Measurements from ENCODE around the gene MED15. TPM values are rescaled to one million over a fixed set of nuclear protein-coding genes. Genes with fewer than 3 reads are reported as not detected.

Gene MED15
- total RNA-seq, 2 experiments from 2014 or later: 93.3 to 97.4 TPM

DNA sequence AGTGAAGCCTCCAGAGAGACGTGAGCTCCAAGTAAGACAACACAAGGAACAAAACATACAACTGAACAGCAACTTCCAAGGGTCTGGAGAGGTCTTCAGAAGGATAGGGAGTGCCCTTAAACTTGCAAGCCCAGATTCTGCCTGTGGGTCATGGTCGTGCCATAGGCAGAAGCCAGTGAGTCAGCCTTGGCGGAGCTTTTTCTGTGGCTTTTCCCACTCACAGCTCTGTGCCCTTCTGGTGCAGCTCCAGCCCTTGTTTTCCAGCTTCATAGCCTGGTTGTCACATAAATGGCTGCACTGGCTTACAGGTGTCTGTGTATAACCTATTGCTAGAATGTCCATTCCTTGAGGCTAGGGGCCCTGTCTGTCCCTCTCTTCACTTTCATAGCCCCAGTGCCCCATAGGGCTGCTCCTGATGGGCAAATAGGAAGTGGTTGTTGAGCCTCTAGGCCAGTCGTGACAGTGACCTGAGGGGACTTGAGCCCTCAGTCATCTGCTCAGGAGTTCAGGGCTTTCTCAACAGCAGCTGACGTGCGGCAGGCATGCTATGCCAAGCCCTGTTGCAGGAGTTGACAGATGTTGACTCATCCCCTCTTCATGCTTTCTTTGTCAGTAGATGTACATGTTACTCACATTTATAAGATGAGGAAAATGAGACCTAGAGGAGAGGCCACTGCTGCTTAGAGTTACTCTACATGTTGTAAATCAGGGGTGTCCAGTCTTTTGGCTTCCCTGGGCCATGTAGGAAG lies 7.4 kb downstream of the MED15 start:
- peak; percentile 29 for DNase-seq
- H3K4me3 Mint-ChIP-seq: no peak overlapping the region
- intact Hi-C loops (cut with micrococcal nuclease): no loop called here
- POLR2A ChIA-PET: interaction anchor here (0.7 kb wide), 1 partner anchor 35 kb away, joined by 3 read pairs; no protein-coding TSS in a partner anchor
- CTCF ChIA-PET: interaction anchor here (0.8 to 4.1 kb wide), 4 partner anchors 35 to 97 kb away, joined by 3 to 26 read pairs (median 4); no protein-coding TSS in a partner anchor
- H3K4me1 Mint-ChIP-seq (ENCODE audit: low read depth): peaks cover 78% of the 10 kb centered on the region
- H3K27ac Mint-ChIP-seq: no peak overlapping the region
- no peaks in the 10 kb centered on the region for H3K9me3 Mint-ChIP-seq
- no peaks in the 10 kb centered on the region for H3K27me3 Mint-ChIP-seq
- H3K36me3 Mint-ChIP-seq: peaks cover 24% of the 10 kb centered on the region

- Mint-ChIP-seq H3K4me3 (no peak overlapping the region), H3K27ac (no peak overlapping the region), H3K36me3 (peaks cover 28% of the 10 kb centered on the region)
Measured at GRCh38 chr22:20516399-20516798, 9.0 kb downstream of the MED15 start.

DNA sequence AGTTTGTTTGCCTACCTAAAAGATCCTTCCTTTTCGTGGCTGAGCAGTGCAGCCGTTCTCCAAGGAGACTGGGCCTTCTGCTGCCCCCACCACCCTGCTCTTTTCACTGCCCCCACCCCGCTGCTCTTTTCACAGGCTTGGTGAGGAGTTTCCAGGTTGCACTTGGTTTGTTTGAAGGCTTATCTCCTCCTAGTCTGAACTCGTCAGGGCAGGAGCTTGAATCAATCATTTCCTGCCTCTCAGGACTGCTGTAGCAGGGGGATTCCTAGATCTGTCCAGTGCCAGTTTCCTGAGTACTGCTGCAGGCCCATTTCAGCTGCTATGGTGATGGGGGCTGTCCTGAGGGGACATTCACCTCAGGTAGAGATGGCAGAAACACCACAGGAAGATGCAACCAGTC lies 10.0 kb downstream of the MED15 start:
- POLR2A ChIA-PET: interaction anchor here (2.1 kb wide), 1 partner anchor 9 kb away, joined by 11 read pairs; the partner anchor contains the start of gene MED15

More at GRCh38 chr22:20516399-20516798, 9.0 kb downstream of the MED15 start:
- no peak for DNase-seq
- POLR2A ChIA-PET: interaction anchor here (2.1 kb wide), 1 partner anchor 8 kb away, joined by 11 read pairs; the partner anchor contains the start of gene MED15
- intact Hi-C loops (cut with micrococcal nuclease): no loop called here
- no peaks in the 10 kb centered on the region for H3K27me3 Mint-ChIP-seq
- no peaks in the 10 kb centered on the region for H3K9me3 Mint-ChIP-seq
- CTCF ChIA-PET: interaction anchor here (2.1 kb wide), 1 partner anchor 48 kb away, joined by 10 read pairs; no protein-coding TSS in a partner anchor
- peaks cover 72% of the 10 kb centered on the region for H3K4me1 Mint-ChIP-seq (ENCODE audit: low read depth)

DNA sequence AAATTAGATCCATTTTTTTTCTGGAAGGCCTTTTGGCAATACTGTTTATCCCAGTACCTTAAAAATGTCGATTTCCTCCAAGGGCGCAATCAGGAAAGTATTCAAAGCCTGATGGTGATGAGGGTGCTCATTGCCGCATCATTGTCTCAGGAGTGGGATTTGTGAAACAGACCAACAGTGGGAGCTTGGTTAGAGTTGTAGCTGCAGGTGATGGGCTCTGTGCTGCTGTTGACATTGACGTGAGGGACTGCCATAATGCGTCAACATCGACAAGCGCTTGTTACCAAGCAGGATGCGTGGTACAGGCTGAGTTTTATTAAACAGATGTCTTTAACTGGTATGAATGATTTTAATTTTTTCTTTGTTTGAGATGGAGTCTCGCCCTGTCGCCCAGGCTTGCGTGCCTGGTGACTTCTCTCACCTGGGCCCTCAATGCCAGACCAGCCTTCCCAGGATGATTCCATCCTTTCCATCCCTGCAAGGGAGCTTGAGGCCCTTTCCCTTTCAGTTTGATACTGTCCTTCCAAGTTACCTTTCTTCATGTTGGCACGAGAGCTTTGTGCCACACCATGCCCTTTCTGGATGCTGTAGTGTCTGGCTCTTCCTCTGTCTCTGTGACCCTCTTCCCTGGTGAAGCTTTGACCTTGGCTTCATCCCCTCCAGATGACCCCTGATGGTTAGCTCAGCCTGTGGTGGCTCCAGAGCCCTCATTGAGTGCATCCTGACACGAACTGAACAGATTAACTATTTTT lies 10.6 kb downstream of the MED15 start:
- H3K36me3 Mint-ChIP-seq: peaks cover 34% of the 10 kb centered on the region
- H3K4me3 Mint-ChIP-seq: no peak overlapping the region
- H3K9me3 Mint-ChIP-seq: no peaks in the 10 kb centered on the region
- ChIA-PET CTCF (interaction anchor here (1.2 to 2.1 kb wide), 4 partner anchors 10 to 54 kb away, joined by 3 to 10 read pairs (median 4); partner anchors contain the start of gene MED15), POLR2A (interaction anchor here (2.1 kb wide), 1 partner anchor 10 kb away, joined by 11 read pairs; the partner anchor contains the start of gene MED15)
- no peaks in the 10 kb centered on the region for H3K27me3 Mint-ChIP-seq
- DNase-seq: no peak
- H3K27ac Mint-ChIP-seq: peak overlapping the region; percentile 68
- H3K4me1 Mint-ChIP-seq (ENCODE audit: low read depth): peaks cover 77% of the 10 kb centered on the region
- intact Hi-C loops (cut with micrococcal nuclease): no loop called here

More for the DNA sequence above, 10.0 kb downstream of the MED15 start:
- DNase-seq: peak; percentile 21
- intact Hi-C loops (cut with micrococcal nuclease): no loop called here
- Mint-ChIP-seq H3K27me3 (no peaks in the 10 kb centered on the region), H3K9me3 (no peaks in the 10 kb centered on the region), H3K4me3 (no peak overlapping the region), H3K36me3 (peaks cover 32% of the 10 kb centered on the region), H3K4me1 (ENCODE audit: low read depth) (peaks cover 71% of the 10 kb centered on the region), H3K27ac (peak overlapping the region; percentile 68)
- CTCF ChIA-PET: interaction anchor here (1.2 to 2.1 kb wide), 4 partner anchors 9 to 55 kb away, joined by 3 to 10 read pairs (median 4); partner anchors contain the start of gene MED15

DNA sequence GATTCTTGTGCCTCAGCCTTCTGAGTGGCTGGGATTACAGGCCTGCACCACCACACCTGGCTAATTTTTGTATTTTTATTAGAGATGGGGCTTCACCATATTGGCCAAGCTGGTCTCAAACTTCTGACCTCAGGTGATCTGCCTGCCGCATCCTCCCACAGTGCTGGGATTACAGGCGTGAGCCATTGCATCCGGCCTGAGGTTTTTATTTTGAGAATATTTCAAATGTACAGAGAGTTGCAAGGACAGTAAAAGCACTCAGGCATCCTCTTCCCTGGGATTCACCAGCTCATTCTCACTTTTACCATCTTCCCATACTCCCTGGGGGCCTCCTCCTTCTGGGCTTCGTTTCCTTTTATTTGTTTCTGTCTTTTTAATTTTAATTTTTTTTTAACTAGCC lies 12.1 kb downstream of the MED15 start:
- intact Hi-C loops (cut with micrococcal nuclease): no loop called here
- no peaks in the 10 kb centered on the region for H3K9me3 Mint-ChIP-seq
- no peak overlapping the region for H3K4me3 Mint-ChIP-seq
- H3K27ac Mint-ChIP-seq: peak overlapping the region; percentile 61
- ChIA-PET POLR2A (interaction anchor here (1.3 to 1.4 kb wide), 2 partner anchors 11 to 37 kb away, joined by 5 to 6 read pairs; partner anchors contain the start of gene MED15), CTCF (interaction anchor here (0.7 to 1.9 kb wide), 3 partner anchors 11 to 45 kb away, joined by 3 to 6 read pairs (median 3); no protein-coding TSS in a partner anchor)
- DNase-seq: no peak
- H3K4me1 Mint-ChIP-seq (ENCODE audit: low read depth): peaks cover 81% of the 10 kb centered on the region
- no peaks in the 10 kb centered on the region for H3K27me3 Mint-ChIP-seq
- H3K36me3 Mint-ChIP-seq: peaks cover 29% of the 10 kb centered on the region

GRCh38 chr22:20520093-20520511 lies 12.7 kb downstream of the MED15 start:
- H3K27me3 Mint-ChIP-seq: no peaks in the 10 kb centered on the region

GRCh38 chr22:20522134-20523004 lies 15.0 kb downstream of the MED15 start:
- Mint-ChIP-seq H3K4me1 (ENCODE audit: low read depth) (peaks cover 76% of the 10 kb centered on the region), H3K36me3 (peaks cover 34% of the 10 kb centered on the region), H3K27ac (no peak overlapping the region), H3K27me3 (no peaks in the 10 kb centered on the region), H3K9me3 (no peaks in the 10 kb centered on the region), H3K4me3 (no peak overlapping the region)
- intact Hi-C loops (cut with micrococcal nuclease): loop anchor here (1.0 to 2.0 kb wide), 2 partner anchors 14 to 29 kb away; no protein-coding TSS in a partner anchor
- ChIA-PET POLR2A (no interaction called here), CTCF (interaction anchor here (1.5 to 3.9 kb wide), 2 partner anchors 29 to 42 kb away, joined by 4 to 21 read pairs; no protein-coding TSS in a partner anchor)
- DNase-seq: no peak

More at GRCh38 chr22:20520093-20520511, 12.7 kb downstream of the MED15 start:
- ChIA-PET POLR2A (interaction anchor here (1.3 to 1.4 kb wide), 2 partner anchors 12 to 37 kb away, joined by 5 to 6 read pairs; partner anchors contain the start of gene MED15), CTCF (interaction anchor here (0.7 to 1.9 kb wide), 3 partner anchors 11 to 44 kb away, joined by 3 to 6 read pairs (median 3); no protein-coding TSS in a partner anchor)
- H3K27ac Mint-ChIP-seq: peak overlapping the region; percentile 61
- H3K9me3 Mint-ChIP-seq: no peaks in the 10 kb centered on the region
- no peak overlapping the region for H3K4me3 Mint-ChIP-seq
- peaks cover 79% of the 10 kb centered on the region for H3K4me1 Mint-ChIP-seq (ENCODE audit: low read depth)
- intact Hi-C loops (cut with micrococcal nuclease): no loop called here
- peaks cover 27% of the 10 kb centered on the region for H3K36me3 Mint-ChIP-seq
- peak; percentile 47 for DNase-seq

GRCh38 chr22:20523086-20523983 lies 15.9 kb downstream of the MED15 start:
- Mint-ChIP-seq H3K27ac (peak overlapping the region; percentile 75), H3K27me3 (no peaks in the 10 kb centered on the region), H3K36me3 (peaks cover 33% of the 10 kb centered on the region), H3K4me1 (ENCODE audit: low read depth) (peaks cover 73% of the 10 kb centered on the region), H3K9me3 (no peaks in the 10 kb centered on the region), H3K4me3 (no peak overlapping the region)
- ChIA-PET CTCF (interaction anchor here (1.0 to 3.9 kb wide), 5 partner anchors 9 to 48 kb away, joined by 4 to 21 read pairs (median 4); partner anchors contain the start of gene MED15), POLR2A (interaction anchor here (1.2 to 1.9 kb wide), 3 partner anchors 13 to 46 kb away, joined by 3 to 13 read pairs (median 3); partner anchors contain the start of gene MED15)
- intact Hi-C loops (cut with micrococcal nuclease): loop anchor here (1.0 to 2.0 kb wide), 2 partner anchors 15 to 28 kb away; no protein-coding TSS in a partner anchor
- peak; percentile 57 for DNase-seq

GRCh38 chr22:20524004-20524481 lies 16.6 kb downstream of the MED15 start:
- peaks cover 33% of the 10 kb centered on the region for H3K36me3 Mint-ChIP-seq
- H3K4me1 Mint-ChIP-seq (ENCODE audit: low read depth): peaks cover 74% of the 10 kb centered on the region
- intact Hi-C loops (cut with micrococcal nuclease): no loop called here
- ChIA-PET POLR2A (interaction anchor here (1.2 to 1.9 kb wide), 3 partner anchors 14 to 46 kb away, joined by 3 to 13 read pairs (median 3); partner anchors contain the start of gene MED15), CTCF (interaction anchor here (1.0 to 3.9 kb wide), 5 partner anchors 8 to 47 kb away, joined by 4 to 21 read pairs (median 4); partner anchors contain the start of gene MED15)
- H3K27me3 Mint-ChIP-seq: no peaks in the 10 kb centered on the region
- DNase-seq: peak; percentile 53
- peak overlapping the region; percentile 75 for H3K27ac Mint-ChIP-seq
- H3K9me3 Mint-ChIP-seq: no peaks in the 10 kb centered on the region
- H3K4me3 Mint-ChIP-seq: no peak overlapping the region

DNA sequence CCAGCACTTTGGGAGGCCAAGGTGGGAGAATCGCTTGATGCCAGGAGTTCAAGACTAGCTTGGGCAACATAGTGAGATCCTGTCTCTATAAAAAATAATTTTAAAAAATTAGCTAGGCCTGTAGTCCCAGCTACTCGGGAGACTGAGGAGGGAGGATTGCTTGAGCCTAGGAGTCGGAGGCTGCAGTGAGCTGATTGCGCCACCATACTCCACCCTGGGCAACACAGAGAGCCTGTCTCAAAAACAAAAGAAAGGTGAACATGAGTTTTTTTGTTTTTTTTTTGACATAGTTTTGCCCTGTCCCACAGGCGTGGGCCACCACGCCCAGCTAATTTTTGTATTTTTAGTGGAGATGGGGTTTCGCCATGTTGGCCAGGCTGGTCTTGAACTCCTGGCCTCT lies 17.6 kb downstream of the MED15 start:
- intact Hi-C loops (cut with micrococcal nuclease): no loop called here
- DNase-seq: no peak
- peaks cover 66% of the 10 kb centered on the region for H3K4me1 Mint-ChIP-seq (ENCODE audit: low read depth)
- no peak overlapping the region for H3K4me3 Mint-ChIP-seq
- ChIA-PET CTCF (interaction anchor here (3.9 kb wide), 1 partner anchor 40 kb away, joined by 21 read pairs; no protein-coding TSS in a partner anchor), POLR2A (interaction anchor here (0.7 kb wide), 1 partner anchor 1818 kb away, joined by 3 read pairs; no protein-coding TSS in a partner anchor)
- no peaks in the 10 kb centered on the region for H3K27me3 Mint-ChIP-seq
- H3K9me3 Mint-ChIP-seq: no peaks in the 10 kb centered on the region
- peaks cover 34% of the 10 kb centered on the region for H3K36me3 Mint-ChIP-seq
- H3K27ac Mint-ChIP-seq: no peak overlapping the region

Data from activated CD4-positive, alpha-beta memory T cell treated with anti-CD3 and anti-CD28 coated beads for 36 hours (primary cell).